GM12872 (cell line): Measurements from ENCODE around the gene ARHGAP20.

ENCODE experiments used
- CTCF ChIP-seq: IDR thresholded peaks from 3 replicates; pipeline ENCODE4 v1.5.1; 2011; ENCODE audit warnings: low read depth, mild to moderate bottlenecking, low read length, moderate library complexity; ENCODE audit not compliant: insufficient read depth

Gene ARHGAP20

GRCh38 chr11:110530900-110531741 is 181.1 kb downstream of the ARHGAP20 start:
- no peak for TF ChIP-seq CTCF

GRCh38 chr11:110529043-110529442 is 183.2 kb downstream of the ARHGAP20 start:
- 0 out of 3 replicates have a peak, but pooled peaks have one; percentile 41 for TF ChIP-seq CTCF

- TF ChIP-seq CTCF, result no peak
These were observed 185.1 kb downstream of the ARHGAP20 start for GRCh38 chr11:110527146-110527545.
